Thymus (tissue), 11 donors: ENCODE results near the gene RGS14. TPM values are rescaled to one million over a fixed set of nuclear protein-coding genes. Genes with fewer than 3 reads are reported as not detected.
A peak's percentile ranks its signal among the peaks of the same experiment; 100 is the strongest.
"Not testable (repeated sequence)": the region's sequence is repeated elsewhere in the genome, so short reads cannot be mapped to it uniquely, and the experiment has no call there.

Source experiments
- DNase-seq, 9 donors: peaks; one replicate each; pipeline ENCODE4 v3.0.0-alpha.2; 2013; ENCODE audit warnings: low spot score in 9 of 9, low read depth in 6 of 9, missing footprints in 1 of 9
- H3K27ac ChIP-seq, 2 donors: one replicate each; pipeline ENCODE4 v1.5.1; 2013; ENCODE audit warnings: control low read depth in 1 of 2, low read depth in 1 of 2, low read length in 1 of 2, mild to moderate bottlenecking in 1 of 2, moderate library complexity in 1 of 2
- H3K27me3 ChIP-seq, 2 donors: one replicate each; pipeline ENCODE4 v1.5.1; 2013; ENCODE audit warnings: low read length in 1 of 2; ENCODE audit not compliant: control insufficient read depth in 2 of 2, insufficient read depth in 1 of 2
- H3K36me3 ChIP-seq, 2 donors: one replicate each; pipeline ENCODE4 v1.5.1; 2013; ENCODE audit warnings: low read length in 1 of 2, mild to moderate bottlenecking in 1 of 2, moderate library complexity in 1 of 2; ENCODE audit not compliant: control insufficient read depth in 2 of 2, insufficient read depth in 2 of 2
- H3K4me1 ChIP-seq, 2 donors: one replicate each; pipeline ENCODE4 v1.5.1; 2013; ENCODE audit warnings: low read length in 2 of 2; ENCODE audit not compliant: control insufficient read depth in 2 of 2, insufficient read depth in 2 of 2
- H3K4me3 ChIP-seq, 2 donors: one replicate each; pipeline ENCODE4 v1.5.1; 2013; ENCODE audit warnings: low read length in 2 of 2, control low read depth in 1 of 2, mild to moderate bottlenecking in 1 of 2
- H3K9me3 ChIP-seq, 2 donors: one replicate each; pipeline ENCODE4 v1.5.1; 2013; ENCODE audit warnings: low read length in 1 of 2, mild to moderate bottlenecking in 1 of 2; ENCODE audit not compliant: control insufficient read depth in 2 of 2, insufficient read depth in 1 of 2
- WGBS: extraction: QIAGEN DNeasy Blood & Tissue Kit; methylation state at CpG from one replicate; pipeline ENCODE4 v1.1.7; 2013; 5-methylcytosine and 5-hydroxymethylcytosine counted together
- polyA plus RNA-seq: library from polyadenylated mRNA; stranded (reverse); fragments of 200-250 nt; gene quantifications from one replicate; pipeline ENCODE4 v1.2.3, GENCODE V29; 2013
- total RNA-seq: library from RNA; stranded (reverse); fragments of 120-200 nt; gene quantifications from one replicate; pipeline ENCODE4 v1.2.4, GENCODE V29; 2013
- donor health status: healthy.

Gene RGS14
- total and polyA plus RNA-seq, 2 donors = 49.5 to 52.7 TPM

DNA sequence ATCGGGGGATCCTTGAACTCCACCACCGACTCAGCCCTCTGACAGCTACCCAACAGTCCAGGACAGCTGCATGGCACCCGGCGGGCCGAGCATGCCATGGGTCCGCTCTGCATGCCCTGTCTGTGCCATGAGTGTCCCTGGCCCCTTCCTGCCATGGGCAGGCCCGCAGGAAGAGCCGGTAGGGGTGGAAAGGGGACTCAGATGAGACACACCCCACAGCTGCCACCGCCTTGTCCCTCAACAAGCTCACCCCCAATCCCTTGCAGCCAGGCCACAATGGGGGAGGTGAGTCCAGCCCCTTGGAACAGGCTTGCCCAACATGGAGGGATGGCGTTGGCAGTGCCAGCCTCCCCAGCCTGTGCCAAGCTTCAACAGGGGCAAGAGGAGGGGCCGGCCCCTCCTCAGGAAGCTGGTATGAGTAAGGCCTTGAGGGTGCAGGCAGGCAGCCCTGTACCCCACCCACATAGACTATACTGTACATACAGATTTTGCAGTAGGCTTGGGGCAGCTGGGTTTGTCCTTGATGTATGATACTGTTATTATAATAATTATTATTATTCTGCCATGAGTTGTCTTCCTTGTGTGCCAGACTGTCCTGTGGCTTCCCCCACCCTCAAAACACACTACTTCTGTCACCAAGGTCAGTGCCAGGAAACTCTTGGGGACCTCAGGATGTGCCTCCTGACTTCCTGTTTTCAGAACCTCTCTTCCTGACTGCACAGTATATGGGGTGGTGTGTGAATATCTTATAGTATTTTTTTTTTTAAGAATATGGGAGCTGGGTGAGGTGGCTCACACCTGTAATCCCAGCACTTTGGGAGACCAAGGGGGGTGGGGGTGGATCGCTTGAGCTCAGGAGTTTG is 14.5 kb downstream of the RGS14 start:
- Histone ChIP-seq H3K4me3 (no peak overlapping the region), H3K9me3 (no peaks in the 10 kb centered on the region), H3K27me3 (no peaks in the 10 kb centered on the region), H3K36me3 (peaks cover 63% of the 10 kb centered on the region in 2 donors), H3K4me1 (peaks cover 5 to 44% of the 10 kb centered on the region in 2 donors), H3K27ac (peak overlapping the region; percentile 50 to 83)
- WGBS = 77% methylated on average over 12 of the region's 12 CpGs
- peak in 1 of 9 donors; percentile 43 for DNase-seq

DNA sequence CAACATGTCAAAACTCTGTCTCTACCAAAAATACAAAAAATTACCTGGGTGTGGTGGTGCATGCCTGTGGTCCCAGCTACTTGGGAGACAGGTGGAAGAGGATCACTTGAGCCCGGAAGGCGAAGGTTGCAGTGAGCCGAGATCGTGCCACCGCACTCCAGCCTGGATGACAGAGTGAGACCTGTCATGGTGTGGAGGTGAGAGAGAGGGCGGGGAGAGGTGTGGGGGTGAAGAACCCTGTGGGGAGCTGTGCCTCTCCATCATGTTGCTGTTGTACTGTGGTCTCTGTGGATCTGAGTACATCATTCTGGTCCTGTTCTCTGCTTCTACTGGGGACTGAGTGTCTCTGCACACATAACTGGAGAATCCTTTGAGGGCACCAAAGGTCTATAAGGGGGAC is 15.2 kb downstream of the RGS14 start:
- H3K36me3 ChIP-seq = peaks cover 57% of the 10 kb centered on the region in 2 donors
- WGBS = 91% methylated on average over 6 of the region's 6 CpGs

DNA sequence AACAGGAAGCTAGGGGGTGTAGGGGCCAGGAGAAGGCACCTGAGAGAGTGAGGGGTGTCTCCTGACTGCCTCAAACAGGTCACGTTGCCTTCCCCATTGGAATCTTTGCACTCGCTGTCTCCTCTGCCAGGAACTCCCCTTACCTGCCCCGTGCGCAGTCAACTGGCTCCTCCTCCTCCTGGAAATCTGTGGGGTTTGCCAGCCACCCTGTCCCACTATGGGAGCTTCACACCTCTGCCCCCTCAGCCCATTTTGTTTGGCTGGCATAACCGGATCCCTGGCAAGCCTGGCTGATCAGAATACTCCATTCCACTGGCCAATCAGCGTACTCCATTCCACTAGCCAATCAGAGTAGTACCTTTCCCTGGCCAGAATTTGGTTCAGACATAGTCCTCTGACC is 16.1 kb downstream of the RGS14 start:
- no peaks in the 10 kb centered on the region for H3K27me3 ChIP-seq
- H3K36me3 ChIP-seq = peaks cover 48% of the 10 kb centered on the region in 2 donors
- no peak overlapping the region for H3K4me3 ChIP-seq
- no peak for DNase-seq
- peaks cover 5 to 44% of the 10 kb centered on the region in 2 donors for H3K4me1 ChIP-seq
- H3K27ac ChIP-seq = peak overlapping the region; percentile 32 to 43
- 79% methylated on average over 6 of the region's 6 CpGs for WGBS
- H3K9me3 ChIP-seq = no peaks in the 10 kb centered on the region

More for the DNA sequence above, 15.2 kb downstream of the RGS14 start:
- Histone ChIP-seq H3K4me1 (peaks cover 5 to 44% of the 10 kb centered on the region in 2 donors), H3K4me3 (no peak overlapping the region), H3K27ac (peak overlapping the region; percentile 18 to 83), H3K27me3 (no peaks in the 10 kb centered on the region), H3K9me3 (no peaks in the 10 kb centered on the region)
- DNase-seq = no peak

DNA sequence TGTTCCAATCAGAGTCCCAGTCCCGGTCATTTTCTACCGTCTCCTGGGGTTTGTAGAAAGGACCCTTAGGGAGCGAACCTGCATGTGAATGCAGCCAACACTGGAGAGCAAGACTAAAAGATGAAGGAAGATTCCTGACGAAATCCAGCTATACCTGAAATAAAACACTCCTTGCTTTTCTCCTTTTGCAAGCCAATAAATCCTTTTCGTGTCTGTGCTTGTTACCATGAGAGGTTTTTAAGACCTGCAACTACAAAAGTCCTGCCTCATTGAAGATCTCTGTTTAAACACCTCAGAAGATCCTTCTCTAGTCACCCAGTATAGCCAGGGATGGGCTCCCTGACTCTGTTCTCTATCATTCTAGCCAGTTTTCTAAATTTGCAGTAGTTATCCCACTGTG is 16.5 kb downstream of the RGS14 start:
- 92% methylated on average over 5 of the region's 5 CpGs for WGBS
- Histone ChIP-seq H3K27me3 (no peaks in the 10 kb centered on the region), H3K9me3 (no peaks in the 10 kb centered on the region), H3K27ac (peak overlapping the region; percentile 37 to 38), H3K4me1 (peaks cover 5 to 44% of the 10 kb centered on the region in 2 donors), H3K36me3 (peaks cover 44% of the 10 kb centered on the region in 2 donors), H3K4me3 (no peak overlapping the region)
- DNase-seq = no peak

DNA sequence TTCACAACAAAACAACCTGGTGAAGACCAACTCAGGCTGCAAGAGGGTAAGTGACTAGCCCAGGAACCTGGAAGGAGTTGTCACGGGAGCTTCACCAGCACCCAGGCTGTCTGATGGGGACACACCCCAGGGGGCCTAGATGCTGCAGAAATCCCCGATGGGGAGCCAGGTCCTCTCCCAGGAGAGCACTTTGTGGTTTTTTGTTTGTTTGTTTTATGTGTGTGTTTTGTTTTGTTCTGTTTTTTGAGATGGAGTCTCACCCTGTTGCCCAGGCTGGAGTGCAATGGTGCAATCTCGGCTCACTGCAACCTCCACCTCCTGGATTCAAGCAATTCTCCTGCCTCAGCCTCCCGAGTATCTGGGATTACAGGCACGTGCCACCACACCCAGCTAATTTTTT is 17.8 kb downstream of the RGS14 start:
- H3K4me3 ChIP-seq, DNase-seq, H3K9me3 ChIP-seq, H3K27ac ChIP-seq, H3K27me3 ChIP-seq: not testable (repeated sequence)
- 92% methylated on average over 5 of the region's 5 CpGs for WGBS
- H3K4me1 ChIP-seq = peaks cover 5 to 31% of the 10 kb centered on the region in 2 donors
- H3K36me3 ChIP-seq = peaks cover 30 to 31% of the 10 kb centered on the region in 2 donors

DNA sequence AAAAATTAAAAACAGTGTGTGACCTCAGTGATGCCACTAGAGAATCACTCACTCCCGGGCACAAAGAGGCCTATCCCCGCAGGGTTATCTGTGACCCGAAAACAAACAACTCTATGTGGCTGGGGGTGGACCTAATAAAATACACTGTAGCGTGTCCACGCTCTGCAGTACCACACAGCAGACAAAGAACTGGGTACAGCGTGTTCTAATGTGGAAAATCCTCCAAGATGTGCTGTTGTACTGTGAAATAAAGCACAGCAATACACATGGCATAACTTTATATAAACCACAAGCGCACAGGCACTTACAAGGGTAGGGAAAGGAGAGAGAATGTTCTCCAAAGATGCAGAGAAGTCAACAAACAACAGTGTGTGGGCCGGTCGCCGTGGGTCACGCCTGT is 18.4 kb downstream of the RGS14 start:
- Histone ChIP-seq H3K27me3 (no peaks in the 10 kb centered on the region), H3K27ac (no peak overlapping the region), H3K36me3 (peaks cover 25 to 29% of the 10 kb centered on the region in 2 donors), H3K9me3 (no peaks in the 10 kb centered on the region), H3K4me3 (no peak overlapping the region), H3K4me1 (peaks cover 5 to 29% of the 10 kb centered on the region in 2 donors)
- no peak for DNase-seq
- 98% methylated on average over 11 of the region's 11 CpGs for WGBS

DNA sequence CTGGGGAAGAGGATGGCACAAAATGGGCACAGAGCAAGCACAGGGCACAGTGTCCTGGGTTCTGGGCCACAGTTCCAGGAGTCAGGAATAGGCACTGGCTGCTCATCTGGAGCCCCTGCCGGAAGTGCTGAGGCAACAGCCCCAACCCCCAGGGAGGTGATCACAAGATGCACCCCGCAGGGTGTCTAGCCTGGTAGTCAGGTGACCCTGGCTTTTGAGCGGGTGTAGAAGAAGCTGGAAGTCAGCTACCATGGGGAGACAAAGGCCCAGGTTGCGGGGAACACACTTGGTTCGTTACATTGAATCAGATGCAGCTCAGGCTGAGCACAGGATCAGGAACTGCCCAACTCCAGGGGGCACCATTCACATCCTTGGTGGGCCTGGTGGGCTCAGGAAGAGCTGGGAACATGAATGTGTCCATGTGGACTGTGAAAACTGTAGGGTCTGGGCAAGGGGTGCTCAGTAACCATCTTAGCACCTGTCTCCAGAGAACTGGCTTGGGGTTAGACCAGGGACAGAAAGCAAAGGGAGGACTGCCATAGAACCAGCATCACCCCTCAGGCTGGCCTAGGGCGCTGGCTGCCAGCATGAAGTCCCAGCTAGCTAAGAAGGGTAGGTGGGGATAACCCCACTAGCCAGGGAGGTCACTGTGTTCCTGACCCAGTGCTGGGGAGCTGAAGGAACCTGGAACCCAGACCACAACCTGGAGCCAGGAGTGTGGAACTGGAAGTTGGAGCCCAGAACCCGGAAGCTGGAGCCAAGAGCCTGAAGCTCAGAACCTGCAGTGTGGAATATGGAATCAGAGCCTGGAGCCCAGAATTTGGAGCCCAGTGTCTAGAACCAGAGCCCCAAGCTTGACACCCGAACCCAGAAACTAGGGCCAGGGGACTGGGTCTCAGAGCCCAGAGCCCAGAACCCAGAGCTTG is 20.4 kb downstream of the RGS14 start:
- Histone ChIP-seq H3K4me3 (no peak overlapping the region), H3K27ac (no peak overlapping the region), H3K4me1 (peaks cover 2 to 22% of the 10 kb centered on the region in 2 donors), H3K36me3 (peaks cover 4 to 9% of the 10 kb centered on the region in 2 donors), H3K9me3 (peaks cover 0 to 6% of the 10 kb centered on the region in 2 donors), H3K27me3 (no peaks in the 10 kb centered on the region)
- WGBS = 92% methylated on average over 8 of the region's 8 CpGs
- DNase-seq = no peak

DNA sequence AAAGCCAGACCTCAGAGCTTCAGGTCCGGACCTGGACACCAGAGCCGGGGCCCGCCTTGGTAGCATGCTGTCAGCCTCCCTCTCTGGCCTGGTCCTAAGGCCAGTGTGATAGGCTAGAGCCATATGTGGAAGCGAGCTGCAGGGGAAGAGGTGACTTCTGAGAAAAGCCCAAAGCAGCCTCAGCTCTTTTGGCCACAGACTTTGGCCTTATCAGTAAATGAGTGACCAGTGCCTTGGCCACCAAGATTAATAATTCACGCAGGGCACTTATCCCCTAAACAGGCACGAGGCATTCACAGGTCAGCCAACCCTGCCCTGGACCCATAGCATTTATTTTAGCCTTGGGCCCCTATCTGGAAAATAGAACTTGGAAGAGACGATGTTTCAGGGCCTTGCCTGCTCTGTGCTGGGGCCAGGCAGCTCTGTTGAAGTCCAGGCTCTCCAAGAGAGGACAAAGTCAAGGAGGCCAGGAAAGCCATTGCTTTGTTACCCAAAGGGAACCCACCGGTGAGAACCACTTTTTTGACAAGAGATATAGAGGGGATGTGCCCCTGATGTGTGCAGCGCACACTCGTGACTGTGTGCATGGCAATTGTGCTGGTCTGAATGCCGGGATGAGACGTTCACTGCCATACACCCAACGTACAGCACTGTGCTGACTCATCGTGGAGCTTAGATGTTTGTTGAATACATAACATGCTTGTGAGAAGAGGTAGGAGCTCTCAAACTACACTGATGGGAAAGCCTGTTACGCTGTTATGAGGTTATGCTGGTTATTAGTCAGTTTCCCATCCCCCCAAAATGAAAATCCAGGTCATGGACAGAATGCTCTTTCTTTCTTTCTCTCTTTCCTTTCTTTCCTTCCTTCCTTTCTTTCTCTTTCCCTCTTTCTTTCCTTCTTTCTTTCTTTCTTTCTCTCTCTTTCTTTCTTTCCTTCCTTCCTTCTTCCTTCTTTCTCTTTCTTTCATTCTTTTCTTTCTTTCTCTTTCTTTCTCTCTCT is 21.5 kb downstream of the RGS14 start:
- H3K4me1 ChIP-seq = peaks cover 2 to 13% of the 10 kb centered on the region in 2 donors
- H3K27me3 ChIP-seq = no peaks in the 10 kb centered on the region
- WGBS = 66% methylated on average over 15 of the region's 15 CpGs
- DNase-seq = peak in 1 of 9 donors; percentile 39
- H3K36me3 ChIP-seq = peaks cover 0 to under 1% of the 10 kb centered on the region in 2 donors
- H3K4me3 ChIP-seq = no peak overlapping the region
- H3K9me3 ChIP-seq = peaks cover 0 to 6% of the 10 kb centered on the region in 2 donors
- H3K27ac ChIP-seq = no peak overlapping the region
